Activated naive CD8-positive, alpha-beta T cell treated with anti-CD3 and anti-CD28 coated beads for 36 hours (primary cell): ENCODE data around the gene CHURC1. TPM values are rescaled to one million over a fixed set of nuclear protein-coding genes. Genes with fewer than 3 reads are reported as not detected.

Experiments used
- DNase-seq: peaks from one replicate; pipeline ENCODE4 v3.0.0; 2021
- H3K27ac Mint-ChIP-seq: one replicate; pipeline ENCODE4 v1.8.0; 2022; ENCODE audit warnings: mild to moderate bottlenecking, moderate library complexity, mixed read lengths
- H3K27me3 Mint-ChIP-seq: one replicate; pipeline ENCODE4 v1.8.0; 2022; ENCODE audit warnings: mild to moderate bottlenecking, mixed read lengths
- H3K36me3 Mint-ChIP-seq: one replicate; pipeline ENCODE4 v1.8.0; 2021; ENCODE audit warnings: mild to moderate bottlenecking, mixed read lengths
- H3K4me1 Mint-ChIP-seq: one replicate; pipeline ENCODE4 v1.8.0; 2021; ENCODE audit warnings: mixed read lengths
- H3K4me3 Mint-ChIP-seq: one replicate; pipeline ENCODE4 v1.8.0; 2022; ENCODE audit warnings: mild to moderate bottlenecking, moderate library complexity, mixed read lengths
- H3K9me3 Mint-ChIP-seq: one replicate; pipeline ENCODE4 v1.8.0; 2022; ENCODE audit warnings: mixed read lengths
- total RNA-seq, 2 experiments: library from RNA; stranded (reverse); gene quantifications; one replicate each; pipeline ENCODE4 v1.2.3, GENCODE V29; 2021

The CHURC1 gene
- total RNA-seq, 2 experiments from 2014 or later, result 49.8 to 59.2 TPM

GRCh38 chr14:64926398-64926995 is 12.2 kb downstream of the CHURC1 start:
- peak overlapping the region; percentile 40 for H3K27ac Mint-ChIP-seq
- peaks cover 42% of the 10 kb centered on the region for H3K4me1 Mint-ChIP-seq
- no peak for DNase-seq
- H3K9me3 Mint-ChIP-seq, result peaks cover 4% of the 10 kb centered on the region
- no peak overlapping the region for H3K4me3 Mint-ChIP-seq
- H3K27me3 Mint-ChIP-seq, result no peaks in the 10 kb centered on the region
- peaks cover 44% of the 10 kb centered on the region for H3K36me3 Mint-ChIP-seq

GRCh38 chr14:64927031-64927430 is 12.8 kb downstream of the CHURC1 start:
- Mint-ChIP-seq H3K9me3 (no peaks in the 10 kb centered on the region), H3K4me1 (peaks cover 39% of the 10 kb centered on the region), H3K36me3 (peaks cover 38% of the 10 kb centered on the region), H3K4me3 (no peak overlapping the region), H3K27ac (peak overlapping the region; percentile 43), H3K27me3 (no peaks in the 10 kb centered on the region)
- no peak for DNase-seq

GRCh38 chr14:64928239-64929013 is 14.2 kb downstream of the CHURC1 start:
- H3K9me3 Mint-ChIP-seq, result no peaks in the 10 kb centered on the region
- no peaks in the 10 kb centered on the region for H3K27me3 Mint-ChIP-seq
- peaks cover 42% of the 10 kb centered on the region for H3K4me1 Mint-ChIP-seq
- no peak for DNase-seq
- H3K27ac Mint-ChIP-seq, result no peak overlapping the region
- H3K4me3 Mint-ChIP-seq, result no peak overlapping the region
- peaks cover 45% of the 10 kb centered on the region for H3K36me3 Mint-ChIP-seq

- no peak for DNase-seq
- no peak overlapping the region for H3K27ac Mint-ChIP-seq
- no peak overlapping the region for H3K4me3 Mint-ChIP-seq
- H3K9me3 Mint-ChIP-seq, result no peaks in the 10 kb centered on the region
- H3K27me3 Mint-ChIP-seq, result no peaks in the 10 kb centered on the region
- peaks cover 42% of the 10 kb centered on the region for H3K36me3 Mint-ChIP-seq
- peaks cover 37% of the 10 kb centered on the region for H3K4me1 Mint-ChIP-seq
Measured at GRCh38 chr14:64929014-64929359, 14.7 kb downstream of the CHURC1 start.

GRCh38 chr14:64930085-64930843 is 16.0 kb downstream of the CHURC1 start:
- H3K27me3 Mint-ChIP-seq, result no peaks in the 10 kb centered on the region
- H3K4me1 Mint-ChIP-seq, result peaks cover 38% of the 10 kb centered on the region
- H3K9me3 Mint-ChIP-seq, result no peaks in the 10 kb centered on the region
- H3K27ac Mint-ChIP-seq, result peak overlapping the region; percentile 70
- no peak for DNase-seq
- H3K4me3 Mint-ChIP-seq, result no peak overlapping the region
- peaks cover 41% of the 10 kb centered on the region for H3K36me3 Mint-ChIP-seq

GRCh38 chr14:64931123-64931522 is 16.9 kb downstream of the CHURC1 start:
- H3K27me3 Mint-ChIP-seq, result no peaks in the 10 kb centered on the region
- peaks cover 41% of the 10 kb centered on the region for H3K4me1 Mint-ChIP-seq
- no peak overlapping the region for H3K4me3 Mint-ChIP-seq
- no peak for DNase-seq
- no peak overlapping the region for H3K27ac Mint-ChIP-seq
- no peaks in the 10 kb centered on the region for H3K9me3 Mint-ChIP-seq
- H3K36me3 Mint-ChIP-seq, result peaks cover 38% of the 10 kb centered on the region

GRCh38 chr14:64932231-64932630 is 18.0 kb downstream of the CHURC1 start:
- no peak for DNase-seq
- H3K4me3 Mint-ChIP-seq, result no peak overlapping the region
- H3K4me1 Mint-ChIP-seq, result peaks cover 39% of the 10 kb centered on the region
- H3K27ac Mint-ChIP-seq, result no peak overlapping the region
- H3K36me3 Mint-ChIP-seq, result peaks cover 34% of the 10 kb centered on the region
- no peaks in the 10 kb centered on the region for H3K9me3 Mint-ChIP-seq
- no peaks in the 10 kb centered on the region for H3K27me3 Mint-ChIP-seq

GRCh38 chr14:64934338-64934929 is 20.2 kb downstream of the CHURC1 start:
- Mint-ChIP-seq H3K9me3 (no peaks in the 10 kb centered on the region), H3K27me3 (no peaks in the 10 kb centered on the region), H3K36me3 (peaks cover 35% of the 10 kb centered on the region), H3K4me3 (no peak overlapping the region), H3K4me1 (peaks cover 51% of the 10 kb centered on the region), H3K27ac (no peak overlapping the region)
- DNase-seq, result no peak

GRCh38 chr14:64935508-64935907 is 21.3 kb downstream of the CHURC1 start:
- Mint-ChIP-seq H3K4me3 (no peak overlapping the region), H3K4me1 (peaks cover 54% of the 10 kb centered on the region), H3K27me3 (no peaks in the 10 kb centered on the region), H3K27ac (peak overlapping the region; percentile 34), H3K36me3 (peaks cover 34% of the 10 kb centered on the region), H3K9me3 (no peaks in the 10 kb centered on the region)
- DNase-seq, result no peak

GRCh38 chr14:64937171-64937820 is 23.0 kb downstream of the CHURC1 start:
- H3K27ac Mint-ChIP-seq, result peak overlapping the region; percentile 3
- DNase-seq, result no peak
- peaks cover 47% of the 10 kb centered on the region for H3K4me1 Mint-ChIP-seq
- no peak overlapping the region for H3K4me3 Mint-ChIP-seq
- no peaks in the 10 kb centered on the region for H3K27me3 Mint-ChIP-seq
- H3K36me3 Mint-ChIP-seq, result peaks cover 29% of the 10 kb centered on the region
- H3K9me3 Mint-ChIP-seq, result no peaks in the 10 kb centered on the region

- no peaks in the 10 kb centered on the region for H3K27me3 Mint-ChIP-seq
- DNase-seq, result no peak
- peaks cover 48% of the 10 kb centered on the region for H3K4me1 Mint-ChIP-seq
- peak overlapping the region; percentile 3 for H3K27ac Mint-ChIP-seq
- no peaks in the 10 kb centered on the region for H3K9me3 Mint-ChIP-seq
- no peak overlapping the region for H3K4me3 Mint-ChIP-seq
- H3K36me3 Mint-ChIP-seq, result peaks cover 26% of the 10 kb centered on the region
Measured at GRCh38 chr14:64937821-64938193, 23.6 kb downstream of the CHURC1 start.

GRCh38 chr14:64938972-64939816 is 24.9 kb downstream of the CHURC1 start:
- Mint-ChIP-seq H3K36me3 (peaks cover 21% of the 10 kb centered on the region), H3K27me3 (no peaks in the 10 kb centered on the region), H3K9me3 (no peaks in the 10 kb centered on the region), H3K27ac (peak overlapping the region; percentile 11), H3K4me3 (no peak overlapping the region), H3K4me1 (peaks cover 59% of the 10 kb centered on the region)
- DNase-seq, result no peak

- Mint-ChIP-seq H3K4me1 (peaks cover 58% of the 10 kb centered on the region), H3K4me3 (no peak overlapping the region), H3K27me3 (no peaks in the 10 kb centered on the region), H3K9me3 (no peaks in the 10 kb centered on the region), H3K36me3 (peaks cover 19% of the 10 kb centered on the region), H3K27ac (no peak overlapping the region)
- DNase-seq, result no peak
Measured at GRCh38 chr14:64939817-64940190, 25.5 kb downstream of the CHURC1 start.

- no peaks in the 10 kb centered on the region for H3K9me3 Mint-ChIP-seq
- H3K4me1 Mint-ChIP-seq, result peaks cover 55% of the 10 kb centered on the region
- DNase-seq, result no peak
- no peak overlapping the region for H3K4me3 Mint-ChIP-seq
- peaks cover 22% of the 10 kb centered on the region for H3K36me3 Mint-ChIP-seq
- H3K27me3 Mint-ChIP-seq, result no peaks in the 10 kb centered on the region
- no peak overlapping the region for H3K27ac Mint-ChIP-seq
Measured at GRCh38 chr14:64940336-64940910, 26.2 kb downstream of the CHURC1 start.
